Brain microvascular endothelial cell (primary cell): ENCODE measurements around the gene KCNJ13.

ENCODE experiments used
- DNase-seq: peaks from one replicate; pipeline ENCODE4 v3.0.0-alpha.2; 2020
- H3K27ac ChIP-seq: fragments of 250-450 bp; sonication (Bioruptor Pico); 2 replicates; pipeline ENCODE4 v1.5.1; 2020; ENCODE audit warnings: mild to moderate bottlenecking, moderate library complexity
- H3K27me3 ChIP-seq: fragments of 250-450 bp; sonication (Bioruptor Pico); replicated peaks from 2 replicates; pipeline ENCODE4 v1.5.1; 2020; ENCODE audit warnings: mild to moderate bottlenecking
- H3K36me3 ChIP-seq: fragments of 250-450 bp; sonication (Bioruptor Pico); replicated peaks from 2 replicates; pipeline ENCODE4 v1.5.1; 2020; ENCODE audit warnings: mild to moderate bottlenecking
- H3K4me3 ChIP-seq: 2 replicates; pipeline ENCODE4 v1.5.1; 2011; ENCODE audit warnings: low read depth, mild to moderate bottlenecking, control low read depth, low read length, moderate library complexity
- CTCF ChIP-seq: IDR thresholded peaks from 2 replicates; pipeline ENCODE4 v1.5.1; 2011; ENCODE audit warnings: low read depth, mild to moderate bottlenecking, moderate library complexity, low read length, control low read depth, inconsistent platforms; ENCODE audit errors: missing control alignments
- in situ Hi-C: cut with HindIII; loops from 2 replicates; pipeline ENCODE4 v1.10.0; 2017; ENCODE audit warnings: low sequenced_read_pairs, low pct_ligation_motif_present

The KCNJ13 gene

DNA sequence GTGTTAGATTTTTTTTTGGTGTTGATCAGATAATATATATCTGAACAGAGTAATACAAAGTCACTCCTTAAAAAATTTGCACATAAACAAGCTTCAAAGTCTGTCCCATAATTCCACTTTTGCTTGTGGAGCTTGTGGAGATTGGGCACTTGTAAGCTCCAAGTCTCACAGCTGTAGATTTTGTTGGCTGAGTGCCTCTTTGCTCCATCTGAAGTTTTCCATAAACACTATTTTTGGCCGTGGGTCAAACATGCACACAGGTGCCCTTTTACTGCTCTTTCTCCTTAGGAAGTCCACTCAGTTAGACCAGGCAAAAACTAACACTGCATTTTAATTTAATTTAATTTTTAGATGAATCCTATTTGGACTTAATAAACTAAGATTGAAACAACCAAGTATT, 3.6 kb upstream of the KCNJ13 start:
- no peaks in the 10 kb centered on the region for H3K36me3 ChIP-seq
- H3K27ac ChIP-seq = no peak overlapping the region
- H3K27me3 ChIP-seq = no peaks in the 10 kb centered on the region
- no peak overlapping the region for H3K4me3 ChIP-seq
- DNase-seq = no peak
- in situ Hi-C loops = no loop called here
- no peak for TF ChIP-seq CTCF

GRCh38 chr2:232779465-232779864, 3.1 kb upstream of the KCNJ13 start:
- H3K36me3 ChIP-seq = peaks cover 2% of the 10 kb centered on the region
- no peak for TF ChIP-seq CTCF
- DNase-seq = no peak
- in situ Hi-C loops = no loop called here
- H3K4me3 ChIP-seq = no peak overlapping the region
- H3K27ac ChIP-seq = no peak overlapping the region
- no peaks in the 10 kb centered on the region for H3K27me3 ChIP-seq

GRCh38 chr2:232777276-232777675, 911 bp upstream of the KCNJ13 start:
- Histone ChIP-seq H3K27me3 (no peaks in the 10 kb centered on the region), H3K36me3 (peaks cover 2% of the 10 kb centered on the region), H3K27ac (no peak overlapping the region), H3K4me3 (no peak overlapping the region)
- in situ Hi-C loops = no loop called here
- DNase-seq = no peak
- TF ChIP-seq CTCF = no peak

DNA sequence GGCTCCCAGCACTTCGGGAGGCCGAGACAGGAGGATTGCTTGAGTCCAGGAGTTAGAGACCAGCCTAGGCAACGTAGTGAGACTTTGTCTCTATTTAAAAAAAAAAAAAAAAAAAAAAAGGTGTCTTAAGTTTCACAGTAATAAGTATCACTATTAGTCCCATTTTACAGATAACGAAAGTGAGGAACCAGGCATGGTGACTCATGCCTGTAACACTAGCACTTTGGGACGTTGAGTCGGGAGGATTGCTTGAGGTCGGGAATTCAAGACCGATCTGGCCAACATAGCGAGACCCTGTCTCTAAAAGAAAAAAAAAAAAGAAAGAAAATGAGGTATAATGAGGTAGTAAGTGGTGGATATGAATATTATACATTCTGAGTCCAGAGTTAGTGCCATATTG, 2.5 kb downstream of the KCNJ13 start:
- Histone ChIP-seq H3K27me3 (no peaks in the 10 kb centered on the region), H3K36me3 (peaks cover 11% of the 10 kb centered on the region), H3K27ac (no peak overlapping the region), H3K4me3 (no peak overlapping the region)
- no peak for DNase-seq
- in situ Hi-C loops = no loop called here
- no peak for TF ChIP-seq CTCF

- no peak for DNase-seq
- in situ Hi-C loops = no loop called here
Observed at GRCh38 chr2:232772531-232772930, 3.8 kb downstream of the KCNJ13 start.

More at GRCh38 chr2:232772531-232772930, 3.8 kb downstream of the KCNJ13 start:
- H3K27ac ChIP-seq = no peak overlapping the region
- TF ChIP-seq CTCF = no peak
- H3K27me3 ChIP-seq = no peaks in the 10 kb centered on the region
- H3K36me3 ChIP-seq = peaks cover 13% of the 10 kb centered on the region
- H3K4me3 ChIP-seq = no peak overlapping the region
